ENCODE measurements around the gene KATNAL1.

DNA sequence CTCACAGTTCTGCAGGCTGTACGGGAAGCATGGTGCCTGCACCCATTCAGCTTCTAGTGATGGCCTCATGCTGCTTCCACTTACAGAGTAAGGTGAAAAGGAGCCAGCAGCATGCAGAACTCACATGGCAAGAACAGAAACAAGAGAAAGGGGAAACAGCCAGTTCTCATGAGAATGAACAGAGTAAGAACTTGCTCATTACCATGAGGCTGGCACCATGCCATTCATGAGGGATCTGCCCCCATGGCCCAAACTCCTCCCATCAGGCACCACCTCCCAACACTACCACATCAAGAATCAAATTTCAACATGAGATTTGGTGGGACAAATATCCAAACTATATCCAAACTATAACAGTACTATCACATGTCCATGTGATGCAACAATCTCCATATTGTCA is 72.1 kb downstream of the KATNAL1 start:
- no peak for TF ChIP-seq POU2F2 (IDR thresholded peaks at IDR 0.05; ENCODE audit: low read depth, low read length)
- no peak for TF ChIP-seq POLR2A (IDR thresholded peaks at IDR 0.05; ENCODE audit: low read depth, low read length)
- TF ChIP-seq SPI1 (IDR thresholded peaks at IDR 0.05; ENCODE audit: low read depth, low read length): no peak
